Caco-2 (cell line): Measurements from ENCODE around the gene HOXB4. TPM values are rescaled to one million over a fixed set of nuclear protein-coding genes. Genes with fewer than 3 reads are reported as not detected.
"Not testable (repeated sequence)": the region's sequence is repeated elsewhere in the genome, so short reads cannot be mapped to it uniquely, and the experiment has no call there.

Experiments used
- BruUV-seq: library from RNA; stranded (reverse); fragments of 400-500 nt; replicated peaks from 2 replicates; lab custom pipeline; 2021; lab: Mats Ljungman, UMichigan
- CTCF ChIA-PET: fragments of 300-600 bp; sonication (Branson Sonifier 250); formaldehyde crosslinking; loops from one replicate; lab custom pipeline; 2022; ENCODE audit warnings: antibody characterized with exemption; lab: Charles Lee
- POLR2A ChIA-PET: fragments of 300-600 bp; sonication (Branson Sonifier 250); formaldehyde crosslinking; loops from one replicate; lab custom pipeline; 2022; ENCODE audit warnings: antibody characterized with exemption; lab: Charles Lee
- DNase-seq, 2 experiments: peaks; one replicate each; pipeline versions ENCODE4 v3.0.0 to v3.0.0-alpha.2; 2020 to 2022
- H3K27me3 ChIP-seq: replicated peaks from 2 replicates; pipeline ENCODE4 v1.6.0; 2011; ENCODE audit warnings: low read length; ENCODE audit not compliant: control insufficient read depth, insufficient read depth
- H3K36me3 ChIP-seq: 2 replicates; pipeline ENCODE4 v1.5.1; 2011; ENCODE audit warnings: low read length; ENCODE audit not compliant: control insufficient read depth, insufficient read depth
- H3K4me1 ChIP-seq: fragments of 250-450 bp; sonication (Bioruptor Pico); 2 replicates; pipeline ENCODE4 v1.5.1; 2020; ENCODE audit warnings: mild to moderate bottlenecking
- H3K4me3 ChIP-seq: 2 replicates; pipeline ENCODE4 v1.5.1; 2011; ENCODE audit warnings: low read depth, mild to moderate bottlenecking, control low read depth, low read length
- H3K9me3 ChIP-seq: fragments of 250-450 bp; sonication (Bioruptor Pico); 2 replicates; pipeline ENCODE4 v1.5.1; 2020; ENCODE audit warnings: mild to moderate bottlenecking, moderate library complexity
- H3K27ac Mint-ChIP-seq: one replicate; pipeline ENCODE4 v1.8.0; 2022; ENCODE audit warnings: mixed read lengths; ENCODE audit not compliant: unreplicated experiment
- H3K27me3 Mint-ChIP-seq: one replicate; pipeline ENCODE4 v1.8.0; 2022; ENCODE audit warnings: mixed read lengths; ENCODE audit not compliant: insufficient read depth, unreplicated experiment
- H3K36me3 Mint-ChIP-seq: one replicate; pipeline ENCODE4 v1.8.0; 2022; ENCODE audit warnings: mild to moderate bottlenecking, mixed read lengths; ENCODE audit not compliant: insufficient read depth, unreplicated experiment
- H3K4me1 Mint-ChIP-seq: one replicate; pipeline ENCODE4 v1.8.0; 2022; ENCODE audit warnings: low read depth, mixed read lengths; ENCODE audit not compliant: unreplicated experiment
- H3K4me3 Mint-ChIP-seq: one replicate; pipeline ENCODE4 v1.8.0; 2022; ENCODE audit warnings: mild to moderate bottlenecking, moderate library complexity, mixed read lengths; ENCODE audit not compliant: unreplicated experiment
- H3K9me3 Mint-ChIP-seq: one replicate; pipeline ENCODE4 v1.8.0; 2022; ENCODE audit warnings: mixed read lengths; ENCODE audit not compliant: unreplicated experiment
- CTCF ChIP-seq, 2 experiments: fragments of 200-600 bp in 1 of 2; IDR thresholded peaks; 1 replicate in 1 of 2; 2 replicates in 1 of 2; pipeline versions ENCODE4 v1.5.1 to v1.8.0; 2011 to 2022; ENCODE audit warnings: antibody characterized with exemption in 1 of 2, control low read depth in 1 of 2, inconsistent platforms in 1 of 2, low read depth in 1 of 2, low read length in 1 of 2, mild to moderate bottlenecking in 1 of 2, moderate library complexity in 1 of 2; ENCODE audit not compliant: insufficient read depth in 1 of 2, severe bottlenecking in 1 of 2, unreplicated experiment in 1 of 2
- intact Hi-C: fragments of 100-400 bp; cut with micrococcal nuclease; formaldehyde crosslinking; loops from one replicate; pipeline ENCODE4 v1.10.0; 2022; ENCODE audit not compliant: unreplicated experiment
- total RNA-seq: library from RNA; stranded (reverse); gene quantifications from 2 replicates; pipeline ENCODE4 v1.2.3, GENCODE V29; 2022

Gene HOXB4
- total RNA-seq, 1 experiment from 2014 or later = 3.4 TPM

- Mint-ChIP-seq H3K4me1 (peaks cover 11% of the 10 kb centered on the region), H3K27ac (no peak overlapping the region), H3K27me3 (peaks cover 8% of the 10 kb centered on the region), H3K9me3 (no peaks in the 10 kb centered on the region), H3K36me3 (no peaks in the 10 kb centered on the region), H3K4me3 (no peak overlapping the region)
- no TSS peak for BruUV-seq
- CTCF ChIA-PET = no interaction called here
- H3K27me3 ChIP-seq = no peaks in the 10 kb centered on the region
- DNase-seq = no peak
- POLR2A ChIA-PET = no interaction called here
- intact Hi-C loops = no loop called here
- no peak for TF ChIP-seq CTCF (IDR thresholded peaks at IDR 0.05; ENCODE audit: insufficient read depth in 1 of 2, low read depth in 1 of 2, low read length in 1 of 2, severe bottlenecking in 1 of 2, unreplicated experiment in 1 of 2)
- H3K36me3 ChIP-seq = no peaks in the 10 kb centered on the region
- no peaks in the 10 kb centered on the region for H3K9me3 ChIP-seq
- H3K4me3 ChIP-seq = no peak overlapping the region
- no peaks in the 10 kb centered on the region for H3K4me1 ChIP-seq
Measured at GRCh38 chr17:48539177-48539576, 39.0 kb downstream of the HOXB4 start.

GRCh38 chr17:48537316-48537715 is 40.8 kb downstream of the HOXB4 start:
- POLR2A ChIA-PET = no interaction called here

GRCh38 chr17:48535793-48536559 is 42.2 kb downstream of the HOXB4 start:
- H3K4me1 ChIP-seq = peaks cover 15% of the 10 kb centered on the region
- H3K27ac Mint-ChIP-seq, intact Hi-C loops, CTCF ChIA-PET, H3K9me3 ChIP-seq, H3K27me3 Mint-ChIP-seq, H3K36me3 ChIP-seq, H3K4me3 Mint-ChIP-seq, POLR2A ChIA-PET, H3K36me3 Mint-ChIP-seq, BruUV-seq, H3K4me3 ChIP-seq, H3K27me3 ChIP-seq, H3K4me1 Mint-ChIP-seq, DNase-seq, H3K9me3 Mint-ChIP-seq: not testable (repeated sequence)

More at GRCh38 chr17:48537316-48537715, 40.8 kb downstream of the HOXB4 start:
- intact Hi-C loops = no loop called here
- no peak overlapping the region for H3K4me3 ChIP-seq
- no peaks in the 10 kb centered on the region for H3K9me3 Mint-ChIP-seq
- H3K36me3 ChIP-seq = no peaks in the 10 kb centered on the region
- H3K4me3 Mint-ChIP-seq = no peak overlapping the region
- no peak for DNase-seq
- BruUV-seq = no TSS peak
- H3K9me3 ChIP-seq = no peaks in the 10 kb centered on the region
- no peaks in the 10 kb centered on the region for H3K27me3 ChIP-seq
- no peak overlapping the region for H3K27ac Mint-ChIP-seq
- H3K4me1 ChIP-seq = peaks cover 8% of the 10 kb centered on the region
- no peaks in the 10 kb centered on the region for H3K4me1 Mint-ChIP-seq
- peaks cover 6% of the 10 kb centered on the region for H3K27me3 Mint-ChIP-seq
- no peaks in the 10 kb centered on the region for H3K36me3 Mint-ChIP-seq
- CTCF ChIA-PET = no interaction called here
- TF ChIP-seq CTCF (IDR thresholded peaks at IDR 0.05; ENCODE audit: insufficient read depth in 1 of 2, low read depth in 1 of 2, low read length in 1 of 2, severe bottlenecking in 1 of 2, unreplicated experiment in 1 of 2) = no peak
